ENCODE measurements around the gene RPL29. TPM values are rescaled to one million over a fixed set of nuclear protein-coding genes. Genes with fewer than 3 reads are reported as not detected.
"Not testable (repeated sequence)": the region's sequence is repeated elsewhere in the genome, so short reads cannot be mapped to it uniquely, and the experiment has no call there.

The RPL29 gene
- total RNA-seq, 1 donor from 2014 or later: 1,714 TPM

DNA sequence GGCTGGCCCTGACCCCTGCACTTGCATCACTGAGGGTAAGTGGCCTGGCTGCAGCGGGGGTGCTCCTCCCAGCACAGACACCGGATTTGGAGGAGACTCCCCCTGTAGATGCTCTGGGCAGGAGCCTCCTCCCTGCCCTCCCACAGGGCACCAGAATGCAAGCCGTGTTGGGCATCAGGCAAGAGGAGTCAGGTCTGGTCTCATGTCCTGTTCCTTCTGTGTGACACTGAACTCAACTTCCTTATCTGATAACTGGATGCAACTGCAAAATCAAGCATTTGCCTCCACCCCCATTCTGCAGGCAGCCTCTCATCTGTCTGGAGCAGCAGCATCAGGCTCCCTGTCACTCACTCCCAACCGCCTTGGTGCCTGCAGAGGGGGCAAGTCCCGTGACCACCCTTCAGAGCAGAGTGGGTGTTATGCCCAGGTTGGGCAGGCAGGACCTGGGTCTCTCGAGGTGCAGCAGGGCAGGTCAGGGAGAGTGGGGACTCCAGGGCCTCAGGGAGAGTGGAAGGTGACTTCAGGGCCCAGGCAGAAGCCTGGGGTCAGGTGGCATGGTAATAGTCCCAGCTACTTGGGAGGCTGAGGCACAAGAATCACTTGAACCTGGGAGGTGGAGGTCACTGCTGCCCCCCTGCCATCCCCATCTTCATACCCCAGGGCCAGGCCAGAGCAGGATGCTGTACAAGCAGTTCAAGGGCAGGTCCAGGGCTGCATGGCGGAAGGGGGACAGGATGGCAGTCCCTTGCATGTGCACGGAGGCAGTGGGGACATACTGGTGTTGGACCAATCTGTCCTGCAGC is 10.5 kb upstream of the RPL29 start:
- no peak overlapping the region for H3K27ac Mint-ChIP-seq
- peaks cover 16% of the 10 kb centered on the region for H3K4me1 Mint-ChIP-seq
- no peak overlapping the region for H3K4me3 Mint-ChIP-seq
- H3K27me3 Mint-ChIP-seq: peaks cover 3% of the 10 kb centered on the region
- no peaks in the 10 kb centered on the region for H3K36me3 Mint-ChIP-seq (ENCODE audit: low read depth)
- intact Hi-C loops (cut with micrococcal nuclease): no loop called here
- DNase-seq: no peak
- no peaks in the 10 kb centered on the region for H3K9me3 Mint-ChIP-seq

DNA sequence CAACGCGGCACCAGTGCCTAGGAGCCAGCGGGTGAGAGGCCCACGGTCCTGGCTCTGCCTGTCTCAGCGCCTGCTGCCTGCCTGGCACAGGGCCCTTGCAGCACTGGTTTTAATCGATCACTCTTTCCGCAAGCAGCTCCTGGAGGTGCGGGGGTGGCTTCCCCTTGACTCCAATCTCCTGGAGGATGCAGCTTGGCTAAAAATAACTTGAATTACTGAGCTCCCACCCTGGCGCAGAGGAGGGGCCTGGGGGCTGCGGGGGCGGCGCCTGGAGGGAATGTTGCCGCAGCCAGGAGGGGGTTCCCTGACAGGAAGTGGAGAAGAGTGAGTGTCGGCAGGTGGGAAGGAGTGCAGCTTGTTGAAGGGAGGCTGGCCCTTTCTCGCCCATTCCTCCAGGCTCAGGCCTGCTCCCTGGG is 9.9 kb upstream of the RPL29 start:
- Mint-ChIP-seq H3K36me3 (ENCODE audit: low read depth) (no peaks in the 10 kb centered on the region), H3K9me3 (no peaks in the 10 kb centered on the region), H3K4me3 (no peak overlapping the region), H3K4me1 (peaks cover 16% of the 10 kb centered on the region), H3K27ac (no peak overlapping the region), H3K27me3 (peaks cover 3% of the 10 kb centered on the region)
- intact Hi-C loops (cut with micrococcal nuclease): no loop called here
- DNase-seq: no peak

DNA sequence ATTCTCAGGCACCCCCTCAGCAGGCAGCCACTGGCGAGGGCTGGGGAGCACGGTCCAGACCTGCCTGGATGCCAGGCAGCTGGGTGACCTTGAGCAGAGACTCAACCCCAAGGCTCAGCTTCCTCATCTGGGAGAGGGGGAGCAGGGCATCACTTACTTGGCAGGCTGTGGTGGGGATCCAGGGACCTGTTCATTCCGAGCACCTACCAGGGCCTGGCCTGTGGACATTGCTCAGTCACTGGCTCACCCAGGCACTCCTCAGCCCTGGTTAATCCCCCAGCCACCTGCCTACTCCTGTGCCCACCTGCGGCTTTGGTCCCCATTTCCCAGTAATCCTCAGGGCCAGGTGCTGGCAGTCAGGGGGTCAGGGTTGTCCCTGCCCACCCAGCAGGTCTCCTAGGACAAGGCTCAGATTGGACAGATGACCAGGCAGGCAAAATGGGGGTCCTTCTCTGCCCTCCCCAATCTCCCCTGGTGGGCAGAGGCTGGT is 9.3 kb upstream of the RPL29 start:
- no peak overlapping the region for H3K4me3 Mint-ChIP-seq

DNA sequence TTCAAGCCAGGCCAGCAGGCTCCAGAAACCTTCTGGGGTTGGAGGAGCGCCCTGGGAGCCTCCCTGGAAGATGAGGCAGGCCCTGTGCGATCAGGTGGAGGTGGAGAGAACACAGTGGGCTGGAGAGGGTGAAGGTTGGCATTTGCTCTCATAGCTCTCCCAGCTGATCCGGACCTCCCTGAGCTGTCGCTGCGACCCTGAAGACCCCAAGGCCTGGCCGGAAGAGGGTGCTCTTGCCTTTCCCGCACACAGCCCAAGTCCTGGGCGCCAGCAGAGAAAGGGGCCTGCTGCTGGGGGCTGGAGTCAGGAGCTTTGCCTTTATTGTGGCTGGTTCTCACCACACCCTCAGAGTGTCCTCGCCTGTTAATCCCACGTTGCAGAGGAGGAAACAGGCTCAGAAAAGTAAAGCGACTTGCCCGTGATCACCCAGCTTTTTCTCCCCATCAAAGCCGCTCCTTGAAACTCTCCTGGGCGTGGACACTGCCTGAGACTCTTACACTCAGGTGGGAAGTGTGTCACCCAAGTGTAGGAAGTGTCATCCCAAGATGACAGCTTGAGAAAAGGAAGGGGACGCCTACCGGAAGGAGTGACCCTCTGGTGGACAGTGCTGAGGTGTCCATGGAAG is 8.6 kb upstream of the RPL29 start:
- DNase-seq: no peak
- H3K27me3 Mint-ChIP-seq: peaks cover 7% of the 10 kb centered on the region
- H3K4me1 Mint-ChIP-seq: peaks cover 16% of the 10 kb centered on the region
- H3K27ac Mint-ChIP-seq: no peak overlapping the region
- H3K36me3 Mint-ChIP-seq (ENCODE audit: low read depth): no peaks in the 10 kb centered on the region
- intact Hi-C loops (cut with micrococcal nuclease): no loop called here
- H3K4me3 Mint-ChIP-seq: no peak overlapping the region
- H3K9me3 Mint-ChIP-seq: no peaks in the 10 kb centered on the region

More for the DNA sequence above, 9.3 kb upstream of the RPL29 start:
- H3K36me3 Mint-ChIP-seq (ENCODE audit: low read depth): no peaks in the 10 kb centered on the region
- no peaks in the 10 kb centered on the region for H3K9me3 Mint-ChIP-seq
- no peak for DNase-seq
- intact Hi-C loops (cut with micrococcal nuclease): no loop called here
- H3K27me3 Mint-ChIP-seq: peaks cover 2% of the 10 kb centered on the region
- H3K27ac Mint-ChIP-seq: no peak overlapping the region
- peaks cover 16% of the 10 kb centered on the region for H3K4me1 Mint-ChIP-seq

DNA sequence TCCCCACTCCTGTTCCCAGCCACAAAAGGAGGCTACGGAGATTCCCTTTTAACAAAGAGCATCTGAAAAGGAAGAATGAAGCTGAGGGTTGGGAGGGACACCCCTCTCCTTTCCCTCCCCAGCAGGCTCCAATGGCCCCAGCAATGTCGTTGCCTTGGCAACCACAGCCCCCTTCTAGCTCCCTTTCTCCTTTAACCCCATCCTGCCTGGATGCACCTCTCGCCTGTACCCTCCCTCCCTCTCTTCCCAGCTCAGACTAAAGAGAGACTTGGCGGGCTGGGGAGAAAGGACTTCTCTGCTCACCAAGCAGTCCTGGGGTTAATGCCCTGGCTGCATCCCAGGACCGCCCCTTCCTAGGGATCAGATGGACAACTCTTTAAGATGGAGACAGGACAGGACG is 7.1 kb upstream of the RPL29 start:
- no peak overlapping the region for H3K27ac Mint-ChIP-seq
- H3K4me1 Mint-ChIP-seq: peaks cover 16% of the 10 kb centered on the region
- peaks cover 15% of the 10 kb centered on the region for H3K27me3 Mint-ChIP-seq
- H3K36me3 Mint-ChIP-seq (ENCODE audit: low read depth): no peaks in the 10 kb centered on the region
- no peaks in the 10 kb centered on the region for H3K9me3 Mint-ChIP-seq
- intact Hi-C loops (cut with micrococcal nuclease): no loop called here
- no peak for DNase-seq
- no peak overlapping the region for H3K4me3 Mint-ChIP-seq

DNA sequence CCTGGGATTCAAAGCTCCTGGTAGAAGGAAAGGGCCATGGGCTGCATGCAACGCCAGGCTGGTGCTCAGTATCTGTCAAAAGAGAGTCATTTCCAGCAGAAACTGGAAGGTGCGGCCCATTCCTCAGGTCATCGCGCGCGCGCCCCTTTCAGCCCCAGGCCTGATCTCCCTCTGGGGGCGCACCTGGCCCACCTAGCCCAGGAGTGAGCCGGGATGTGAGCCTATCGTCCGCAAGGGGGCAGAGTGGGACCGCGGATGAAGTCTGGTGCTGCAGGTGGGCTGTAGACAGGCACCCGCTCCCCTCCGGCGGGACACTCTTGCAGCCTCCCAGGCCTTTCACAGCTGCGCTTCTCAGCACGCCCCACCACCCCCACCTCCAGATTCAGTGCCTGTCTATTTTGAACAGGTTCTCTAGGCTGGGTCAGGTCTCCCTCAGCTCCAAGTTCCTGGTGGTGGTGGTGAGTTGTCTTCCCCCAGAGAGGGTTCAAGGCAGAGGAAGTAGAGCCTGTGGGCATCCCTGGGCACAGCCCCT is 5.8 kb upstream of the RPL29 start:
- Mint-ChIP-seq H3K36me3 (ENCODE audit: low read depth) (no peaks in the 10 kb centered on the region), H3K27ac (no peak overlapping the region), H3K4me3 (no peak overlapping the region), H3K9me3 (no peaks in the 10 kb centered on the region), H3K4me1 (peaks cover 16% of the 10 kb centered on the region), H3K27me3 (peaks cover 16% of the 10 kb centered on the region)
- intact Hi-C loops (cut with micrococcal nuclease): loop anchor here (1.0 to 2.0 kb wide), 3 partner anchors 55 to 143 kb away; partner anchors contain the start of gene DUSP7
- peak; percentile 96 for DNase-seq

DNA sequence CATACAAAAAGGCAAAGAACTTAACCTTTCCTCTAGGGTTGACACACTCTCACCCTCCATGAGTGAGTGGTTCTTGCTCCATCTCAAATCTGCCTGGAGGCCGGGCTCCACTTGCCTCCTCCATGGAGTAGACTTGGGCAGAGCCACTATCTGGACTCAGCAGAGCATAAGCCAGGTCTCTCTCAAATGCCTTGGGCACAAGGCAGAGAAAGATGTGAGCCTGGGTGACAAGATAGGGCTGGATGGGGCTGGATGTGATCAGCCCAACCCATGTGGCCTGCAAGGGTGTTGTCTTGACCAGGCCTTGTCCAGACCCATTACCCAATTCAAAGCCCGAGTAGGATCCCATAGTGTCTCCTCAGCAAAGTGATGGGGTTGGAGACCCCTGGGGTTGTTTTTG is 4.2 kb upstream of the RPL29 start:
- intact Hi-C loops (cut with micrococcal nuclease): loop anchor here (2.0 to 5.0 kb wide), 2 partner anchors 57 to 197 kb away; partner anchors contain the start of genes ALAS1 and DUSP7
- Mint-ChIP-seq H3K27me3 (peaks cover 16% of the 10 kb centered on the region), H3K36me3 (ENCODE audit: low read depth) (peaks cover 10% of the 10 kb centered on the region), H3K4me3 (no peak overlapping the region), H3K27ac (no peak overlapping the region), H3K9me3 (no peaks in the 10 kb centered on the region), H3K4me1 (peaks cover 10% of the 10 kb centered on the region)
- DNase-seq: no peak

DNA sequence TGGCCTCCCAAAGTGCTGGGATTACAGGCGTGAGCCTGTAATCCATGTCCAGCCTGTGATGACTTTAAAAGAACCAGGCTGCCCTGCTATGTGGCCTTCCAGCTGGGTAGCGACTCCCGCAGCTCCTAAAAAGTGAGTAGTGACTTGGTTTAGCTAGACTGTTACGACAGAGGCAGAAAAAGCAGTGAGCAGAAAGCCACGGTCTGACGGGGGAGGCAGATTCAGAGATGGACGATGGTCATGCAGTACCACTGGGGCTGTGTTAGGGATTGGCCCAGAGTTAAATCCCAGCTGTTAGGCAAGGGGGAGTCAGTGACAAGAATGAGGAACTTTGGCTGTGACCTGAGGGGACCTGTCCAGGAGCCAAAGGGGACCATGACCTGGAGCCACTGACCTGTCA is 3.1 kb upstream of the RPL29 start:
- H3K27ac Mint-ChIP-seq: no peak overlapping the region
- peaks cover 16% of the 10 kb centered on the region for H3K27me3 Mint-ChIP-seq
- peaks cover 21% of the 10 kb centered on the region for H3K36me3 Mint-ChIP-seq (ENCODE audit: low read depth)
- no peak for DNase-seq
- no peaks in the 10 kb centered on the region for H3K9me3 Mint-ChIP-seq
- no peak overlapping the region for H3K4me3 Mint-ChIP-seq
- H3K4me1 Mint-ChIP-seq: peaks cover 19% of the 10 kb centered on the region
- intact Hi-C loops (cut with micrococcal nuclease): loop anchor here (5.0 kb wide), 1 partner anchor 199 kb away; the partner anchor contains the start of gene ALAS1

DNA sequence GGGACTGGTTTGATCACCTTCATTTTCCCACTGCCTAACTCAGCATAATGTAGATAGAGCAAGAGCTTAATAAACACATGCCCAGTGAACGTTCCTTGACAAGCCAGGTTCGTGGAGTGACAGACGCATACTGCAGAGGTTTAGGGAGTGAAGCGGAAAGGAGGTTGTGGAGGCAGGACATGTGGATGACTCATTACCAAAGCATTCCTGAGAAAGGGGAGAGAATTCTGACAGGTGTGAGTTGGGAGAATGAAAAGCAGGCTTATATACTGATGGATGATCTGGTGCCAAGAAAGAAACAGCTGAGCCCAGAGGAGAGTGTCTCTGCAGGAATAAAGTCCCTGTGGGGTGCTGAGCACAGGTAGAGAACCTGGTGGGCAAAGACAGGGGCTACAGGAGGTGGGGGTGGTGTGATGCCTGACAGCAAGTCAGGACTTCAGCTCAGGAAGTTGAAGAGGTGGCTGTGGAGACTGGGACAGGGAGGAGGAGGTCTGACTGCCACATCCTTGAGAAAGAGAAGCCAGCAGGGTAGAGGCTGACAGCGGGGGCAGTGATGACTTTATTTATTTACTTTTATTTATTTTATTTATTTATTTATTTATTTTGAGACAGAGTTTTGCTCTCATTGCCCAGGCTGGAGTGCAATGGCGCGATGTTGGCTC is 2.4 kb upstream of the RPL29 start:
- Mint-ChIP-seq H3K4me1 (peaks cover 19% of the 10 kb centered on the region), H3K9me3 (no peaks in the 10 kb centered on the region), H3K27ac (no peak overlapping the region), H3K36me3 (ENCODE audit: low read depth) (peaks cover 27% of the 10 kb centered on the region), H3K4me3 (no peak overlapping the region), H3K27me3 (peaks cover 16% of the 10 kb centered on the region)
- intact Hi-C loops (cut with micrococcal nuclease): loop anchor here (5.0 kb wide), 1 partner anchor 199 kb away; the partner anchor contains the start of gene ALAS1
- DNase-seq: no peak

DNA sequence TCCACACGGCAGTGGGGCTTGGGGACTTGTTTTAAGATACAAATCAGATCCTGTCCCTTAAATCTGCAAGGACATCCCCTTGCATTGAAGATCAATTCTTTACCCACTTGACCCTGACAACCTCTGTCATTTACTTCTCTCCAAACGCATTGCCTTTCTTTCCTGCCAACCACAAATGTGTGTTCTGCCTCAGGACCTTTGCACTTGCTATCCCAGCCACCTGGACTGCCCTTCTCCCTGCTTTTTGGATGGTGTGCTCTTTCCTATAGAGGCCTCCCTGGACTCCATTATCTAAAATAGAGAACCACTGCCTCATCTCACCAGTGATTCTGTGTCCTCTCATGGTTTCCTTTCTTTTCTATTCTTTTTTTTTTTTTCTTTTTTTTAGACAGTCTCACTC is 1.5 kb upstream of the RPL29 start:
- no peak overlapping the region for H3K27ac Mint-ChIP-seq
- H3K4me1 Mint-ChIP-seq: peaks cover 19% of the 10 kb centered on the region
- DNase-seq: no peak
- intact Hi-C loops (cut with micrococcal nuclease): loop anchor here (5.0 kb wide), 1 partner anchor 200 kb away; the partner anchor contains the start of gene ALAS1
- peaks cover 16% of the 10 kb centered on the region for H3K27me3 Mint-ChIP-seq
- no peak overlapping the region for H3K4me3 Mint-ChIP-seq
- H3K9me3 Mint-ChIP-seq: no peaks in the 10 kb centered on the region
- peaks cover 36% of the 10 kb centered on the region for H3K36me3 Mint-ChIP-seq (ENCODE audit: low read depth)

DNA sequence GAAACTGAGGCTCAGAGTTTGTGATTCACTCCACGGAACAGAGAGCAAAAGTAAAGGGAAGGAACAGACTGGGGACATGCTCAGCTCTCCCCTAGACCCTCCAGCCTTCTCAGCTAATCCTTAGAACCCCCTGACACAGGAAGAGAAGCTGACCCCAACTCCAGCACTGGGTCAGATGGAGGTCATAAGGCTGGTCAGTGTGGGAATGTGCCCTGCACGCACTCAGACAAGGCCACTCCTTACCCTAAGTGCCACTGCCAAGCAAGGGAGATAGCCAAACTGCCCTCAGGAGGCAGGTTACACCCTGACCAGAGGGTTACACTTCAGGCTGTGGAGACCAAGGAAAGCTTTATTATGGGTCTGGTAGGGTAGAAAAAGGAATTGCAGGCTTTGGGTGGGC is 1.2 kb downstream of the RPL29 start:
- Mint-ChIP-seq H3K9me3 (no peaks in the 10 kb centered on the region), H3K27ac (peak overlapping the region; percentile 97), H3K27me3 (peaks cover 10% of the 10 kb centered on the region), H3K4me3 (peak overlapping the region; percentile 90), H3K36me3 (ENCODE audit: low read depth) (peaks cover 47% of the 10 kb centered on the region), H3K4me1 (peaks cover 20% of the 10 kb centered on the region)
- no peak for DNase-seq
- intact Hi-C loops (cut with micrococcal nuclease): loop anchor here (2.0 kb wide), 1 partner anchor 20 kb away; the partner anchor contains the start of genes ABHD14A and ABHD14B

DNA sequence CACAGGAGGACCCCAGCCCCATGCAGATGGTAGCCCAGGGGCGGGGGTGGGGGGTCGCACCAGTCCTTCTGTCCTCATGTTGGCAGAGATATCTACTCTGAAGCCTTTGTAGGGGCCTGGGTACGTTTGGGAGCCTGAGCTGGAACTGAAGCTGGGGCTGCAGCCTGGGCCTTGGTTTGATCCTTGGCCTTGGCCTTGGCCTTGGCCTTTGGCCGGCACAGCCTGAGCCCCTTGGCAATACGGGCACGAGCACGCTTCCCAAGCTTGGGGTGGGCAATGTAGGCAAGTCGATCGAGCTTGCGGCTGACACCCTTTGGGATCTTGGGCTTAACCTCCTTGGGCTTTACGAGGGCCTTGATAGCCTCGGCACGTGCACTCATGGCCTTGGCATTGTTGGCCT is 2.0 kb downstream of the RPL29 start:
- peaks cover 47% of the 10 kb centered on the region for H3K36me3 Mint-ChIP-seq (ENCODE audit: low read depth)
- peaks cover 20% of the 10 kb centered on the region for H3K4me1 Mint-ChIP-seq
- intact Hi-C loops (cut with micrococcal nuclease): loop anchor here (2.0 kb wide), 1 partner anchor 19 kb away; the partner anchor contains the start of genes ABHD14A and ABHD14B
- H3K27ac Mint-ChIP-seq: peak overlapping the region; percentile 97
- not testable (repeated sequence) for DNase-seq, H3K9me3 Mint-ChIP-seq, H3K27me3 Mint-ChIP-seq
- peak overlapping the region; percentile 90 for H3K4me3 Mint-ChIP-seq

DNA sequence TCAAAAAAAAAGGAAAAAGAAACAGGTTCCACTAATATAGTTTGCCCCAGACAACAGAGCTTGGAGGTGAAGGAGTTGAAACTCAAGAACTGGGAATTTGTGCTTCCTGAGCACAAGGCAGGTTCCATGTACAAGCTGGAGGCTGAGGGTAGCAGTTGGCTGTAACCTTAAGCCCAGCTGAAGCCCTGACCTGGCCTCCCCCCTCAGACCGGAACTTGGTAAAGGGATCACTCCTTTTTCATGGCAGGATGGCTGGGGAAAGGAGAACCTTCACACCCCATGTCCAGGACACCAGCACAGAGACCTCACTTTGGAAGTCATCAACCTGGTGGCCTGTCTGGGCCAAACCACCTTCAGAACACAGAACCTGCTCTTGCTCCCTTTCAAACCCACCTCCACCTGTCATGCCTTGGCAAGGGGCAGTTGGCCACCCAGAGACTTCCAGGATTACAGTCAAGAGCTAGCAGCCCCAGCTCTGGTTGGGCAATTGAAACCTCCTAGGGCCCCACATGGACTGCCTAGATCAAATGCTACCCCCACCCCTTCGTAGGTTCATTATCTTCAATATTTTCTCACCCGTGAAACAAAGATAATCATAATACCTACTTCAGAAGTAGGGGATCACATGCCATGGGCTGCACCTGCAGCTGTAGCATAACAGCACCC is 3.5 kb downstream of the RPL29 start:
- Mint-ChIP-seq H3K27ac (peak overlapping the region; percentile 7), H3K27me3 (no peaks in the 10 kb centered on the region), H3K4me3 (no peak overlapping the region), H3K4me1 (peaks cover 20% of the 10 kb centered on the region), H3K9me3 (no peaks in the 10 kb centered on the region), H3K36me3 (ENCODE audit: low read depth) (peaks cover 47% of the 10 kb centered on the region)
- DNase-seq: no peak
- intact Hi-C loops (cut with micrococcal nuclease): no loop called here

Measured in activated CD4-positive, alpha-beta T cell treated with anti-CD3 and anti-CD28 coated beads, Interleukin-2, amount 10 ng/mL, durations not matched to agents 24 days and 14 days (primary cell).